ENCODE measurements around the gene HTR6. TPM values are rescaled to one million over a fixed set of nuclear protein-coding genes. Genes with fewer than 3 reads are reported as not detected.
A peak's percentile ranks its signal among the peaks of the same experiment; 100 is the strongest.
"Not testable (repeated sequence)": the region's sequence is repeated elsewhere in the genome, so short reads cannot be mapped to it uniquely, and the experiment has no call there.

HTR6 gene
- total RNA-seq, 2 experiments from 2014 or later: not detected

DNA sequence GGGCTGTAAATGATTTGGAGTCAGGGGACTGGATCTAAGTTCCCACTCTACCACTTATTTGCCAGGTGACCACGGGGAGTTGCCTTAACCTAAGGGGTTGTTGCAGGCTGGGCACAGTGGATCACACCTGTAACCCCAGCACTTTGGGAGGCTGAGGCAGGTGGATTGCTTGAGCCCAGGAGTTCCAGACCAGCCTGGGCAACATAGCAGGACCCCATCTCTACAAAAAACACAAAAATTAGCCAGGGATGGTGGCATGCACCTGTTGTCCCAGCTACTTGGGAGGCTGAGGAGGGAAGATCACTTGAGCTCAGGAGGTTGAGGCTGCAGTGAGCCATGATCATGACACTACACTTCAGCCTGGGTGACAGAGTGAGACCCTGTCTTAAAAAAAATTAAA is 34.5 kb upstream of the HTR6 start:
- DNase-seq, H3K4me1 Mint-ChIP-seq, POLR2A ChIA-PET, H3K27me3 Mint-ChIP-seq, H3K9me3 Mint-ChIP-seq, H3K4me3 Mint-ChIP-seq, H3K27ac Mint-ChIP-seq: not testable (repeated sequence)
- H3K36me3 Mint-ChIP-seq (ENCODE audit: low read depth): peaks cover 24% of the 10 kb centered on the region
- CTCF ChIA-PET: interaction anchor here (0.9 to 1.4 kb wide), 2 partner anchors 11 to 24 kb away, joined by 5 read pairs; no protein-coding TSS in a partner anchor

DNA sequence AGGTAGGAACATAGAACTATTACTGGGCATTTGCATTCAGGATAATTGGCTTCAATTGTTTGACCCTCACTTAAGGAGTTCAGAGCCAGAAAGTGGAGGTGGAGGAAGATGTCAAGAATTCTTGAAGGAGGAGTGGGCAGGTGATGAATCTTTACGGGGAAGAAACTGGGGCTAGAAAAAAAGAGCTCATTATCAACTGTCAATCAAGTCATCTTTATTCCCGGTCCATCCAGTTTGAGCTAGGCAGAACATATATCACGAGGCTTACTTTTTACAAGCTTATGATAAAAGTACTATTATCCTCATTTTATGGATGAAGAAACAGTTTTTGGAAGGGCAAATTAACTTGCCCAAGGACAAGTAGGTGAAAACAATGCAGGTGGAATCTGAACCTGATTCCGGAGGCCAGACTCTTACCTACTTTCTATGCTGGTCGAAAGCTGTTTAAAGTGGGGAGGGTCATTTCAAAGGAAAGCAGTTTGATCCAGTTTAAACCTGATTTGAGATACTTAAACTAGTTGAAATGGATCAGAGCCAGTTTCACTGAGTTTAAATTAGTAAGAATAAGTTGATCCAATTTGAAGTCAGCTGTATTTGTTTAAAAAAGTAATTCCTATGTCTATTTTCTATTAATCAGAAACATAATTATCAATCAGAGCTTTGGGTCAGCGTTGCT is 33.8 kb upstream of the HTR6 start:
- no peak overlapping the region for H3K4me3 Mint-ChIP-seq
- no peak for DNase-seq
- no peaks in the 10 kb centered on the region for H3K4me1 Mint-ChIP-seq
- no peak overlapping the region for H3K27ac Mint-ChIP-seq
- CTCF ChIA-PET: interaction anchor here (0.9 to 1.4 kb wide), 3 partner anchors 8 to 23 kb away, joined by 5 to 7 read pairs (median 5); no protein-coding TSS in a partner anchor
- H3K27me3 Mint-ChIP-seq: no peaks in the 10 kb centered on the region
- peaks cover 22% of the 10 kb centered on the region for H3K36me3 Mint-ChIP-seq (ENCODE audit: low read depth)
- POLR2A ChIA-PET: no interaction called here
- no peaks in the 10 kb centered on the region for H3K9me3 Mint-ChIP-seq

DNA sequence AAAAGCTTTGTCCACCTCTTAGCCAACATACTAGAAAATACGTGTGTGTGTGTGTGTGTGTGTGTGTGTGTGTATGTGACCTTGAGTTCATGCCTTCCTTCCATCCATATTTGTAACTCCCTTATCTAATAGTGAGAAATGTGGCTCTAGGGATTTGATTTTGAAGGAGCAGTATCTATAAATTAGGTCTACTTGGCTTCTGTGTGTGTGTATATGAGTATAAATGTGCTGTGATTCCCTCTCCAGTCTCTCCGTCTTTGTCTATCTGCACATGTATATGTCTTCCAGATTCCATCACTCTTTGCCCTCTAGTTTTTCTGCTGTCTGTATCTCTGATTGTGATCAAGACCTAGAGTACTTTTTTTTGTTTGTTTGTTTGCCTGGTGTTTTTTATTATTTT is 32.5 kb upstream of the HTR6 start:
- no peak overlapping the region for H3K4me3 Mint-ChIP-seq
- H3K9me3 Mint-ChIP-seq: no peaks in the 10 kb centered on the region
- POLR2A ChIA-PET: no interaction called here
- H3K27me3 Mint-ChIP-seq: no peaks in the 10 kb centered on the region
- H3K4me1 Mint-ChIP-seq: no peaks in the 10 kb centered on the region
- CTCF ChIA-PET: no interaction called here
- no peak overlapping the region for H3K27ac Mint-ChIP-seq
- peaks cover 9% of the 10 kb centered on the region for H3K36me3 Mint-ChIP-seq (ENCODE audit: low read depth)
- no peak for DNase-seq

DNA sequence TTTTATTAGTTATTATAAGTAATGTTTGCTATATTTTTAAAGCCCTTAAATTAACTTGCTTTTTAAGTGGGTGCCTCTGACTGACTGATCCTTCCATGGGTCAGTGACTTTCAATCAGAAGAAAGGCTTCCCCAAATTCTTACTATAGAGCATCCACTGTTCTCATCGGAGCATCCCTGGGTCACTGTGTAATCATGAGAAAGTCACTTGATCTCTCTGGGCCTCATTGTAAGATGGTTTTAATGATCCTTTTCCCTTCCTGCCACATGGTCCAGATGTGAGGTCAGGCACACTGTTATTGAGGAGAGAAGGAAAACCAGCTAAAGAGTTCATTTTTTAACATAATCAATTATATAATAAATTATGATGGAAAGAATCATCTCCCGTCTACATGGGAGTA is 31.6 kb upstream of the HTR6 start:
- CTCF ChIA-PET: no interaction called here
- H3K27me3 Mint-ChIP-seq: no peaks in the 10 kb centered on the region
- H3K36me3 Mint-ChIP-seq (ENCODE audit: low read depth): peaks cover 3% of the 10 kb centered on the region
- no peak overlapping the region for H3K27ac Mint-ChIP-seq
- DNase-seq: no peak
- H3K4me3 Mint-ChIP-seq: no peak overlapping the region
- no peaks in the 10 kb centered on the region for H3K9me3 Mint-ChIP-seq
- POLR2A ChIA-PET: no interaction called here
- H3K4me1 Mint-ChIP-seq: no peaks in the 10 kb centered on the region

DNA sequence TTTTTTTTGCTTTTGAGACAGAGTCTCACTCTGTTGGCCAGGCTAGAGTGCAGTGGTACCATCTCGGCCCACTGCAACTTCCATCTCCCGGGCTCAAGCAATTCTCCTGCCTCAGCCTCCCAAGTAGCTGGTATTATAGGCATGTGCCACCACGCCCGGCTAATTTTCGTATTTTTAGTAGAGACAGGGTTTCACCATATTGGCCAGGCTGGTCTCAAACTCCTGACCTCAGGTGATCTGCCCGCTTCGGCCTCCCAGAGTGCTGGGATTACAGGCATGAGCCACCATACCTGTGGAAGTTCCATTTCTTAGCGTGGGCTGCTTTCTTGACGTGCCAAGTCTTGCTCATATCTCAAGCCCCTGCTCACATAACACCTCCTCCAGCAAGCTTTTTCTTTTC is 29.6 kb upstream of the HTR6 start:
- POLR2A ChIA-PET; H3K27ac Mint-ChIP-seq; H3K4me1 Mint-ChIP-seq; CTCF ChIA-PET; DNase-seq; H3K4me3 Mint-ChIP-seq; H3K27me3 Mint-ChIP-seq; H3K36me3 Mint-ChIP-seq (ENCODE audit: low read depth); H3K9me3 Mint-ChIP-seq: not testable (repeated sequence)

DNA sequence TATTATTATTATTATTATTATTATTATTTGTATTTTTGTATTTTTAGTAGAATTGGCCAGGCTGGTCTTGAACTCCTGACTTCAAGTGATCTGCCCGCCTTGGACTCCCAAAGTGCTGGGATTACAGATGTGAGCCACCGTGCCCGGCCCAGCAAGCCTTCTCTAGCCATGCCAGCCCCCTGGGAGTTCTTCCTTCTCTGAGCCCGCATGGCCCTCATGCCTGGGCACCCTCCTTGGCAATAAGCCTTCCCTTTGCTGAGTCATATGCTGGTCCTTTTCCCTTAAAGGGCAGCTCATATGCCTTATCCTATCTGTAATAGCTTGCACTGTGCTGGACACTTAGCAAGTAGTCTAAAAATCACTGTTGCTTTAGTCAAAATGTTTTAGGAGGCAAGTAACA is 29.0 kb upstream of the HTR6 start:
- H3K27ac Mint-ChIP-seq: no peak overlapping the region
- H3K36me3 Mint-ChIP-seq (ENCODE audit: low read depth): no peaks in the 10 kb centered on the region
- H3K9me3 Mint-ChIP-seq: no peaks in the 10 kb centered on the region
- ChIA-PET POLR2A (interaction anchor here (0.8 kb wide), 1 partner anchor 11 kb away, joined by 3 read pairs; no protein-coding TSS in a partner anchor), CTCF (interaction anchor here (0.8 kb wide), 1 partner anchor 27 kb away, joined by 3 read pairs; no protein-coding TSS in a partner anchor)
- H3K4me1 Mint-ChIP-seq: no peaks in the 10 kb centered on the region
- no peak overlapping the region for H3K4me3 Mint-ChIP-seq
- no peak for DNase-seq
- no peaks in the 10 kb centered on the region for H3K27me3 Mint-ChIP-seq

DNA sequence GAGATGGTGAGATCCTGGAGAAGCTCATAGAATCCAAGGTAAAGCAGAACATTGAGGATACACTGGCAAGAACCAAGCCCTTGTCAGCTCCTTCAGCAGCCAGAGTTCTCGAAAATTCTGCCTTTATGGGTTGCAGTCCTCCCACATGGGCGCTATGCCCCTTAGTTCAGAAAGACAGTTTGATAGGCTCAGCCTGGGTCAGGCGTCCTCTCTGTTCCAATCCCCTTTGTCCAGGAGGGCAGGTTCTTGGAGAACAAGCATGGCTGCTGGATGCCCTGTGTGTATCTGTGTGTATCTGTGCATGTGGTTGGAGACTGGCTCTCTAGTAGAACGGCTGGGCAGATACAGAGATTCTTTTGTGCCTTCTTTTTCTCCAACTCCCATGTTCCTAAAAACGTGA is 28.6 kb upstream of the HTR6 start:
- ChIA-PET POLR2A (interaction anchor here (0.8 kb wide), 1 partner anchor 10 kb away, joined by 3 read pairs; no protein-coding TSS in a partner anchor), CTCF (interaction anchor here (0.8 kb wide), 1 partner anchor 26 kb away, joined by 3 read pairs; no protein-coding TSS in a partner anchor)
- H3K4me3 Mint-ChIP-seq: no peak overlapping the region
- H3K27ac Mint-ChIP-seq: no peak overlapping the region
- no peaks in the 10 kb centered on the region for H3K4me1 Mint-ChIP-seq
- no peaks in the 10 kb centered on the region for H3K9me3 Mint-ChIP-seq
- H3K36me3 Mint-ChIP-seq (ENCODE audit: low read depth): no peaks in the 10 kb centered on the region
- DNase-seq: no peak
- H3K27me3 Mint-ChIP-seq: no peaks in the 10 kb centered on the region

DNA sequence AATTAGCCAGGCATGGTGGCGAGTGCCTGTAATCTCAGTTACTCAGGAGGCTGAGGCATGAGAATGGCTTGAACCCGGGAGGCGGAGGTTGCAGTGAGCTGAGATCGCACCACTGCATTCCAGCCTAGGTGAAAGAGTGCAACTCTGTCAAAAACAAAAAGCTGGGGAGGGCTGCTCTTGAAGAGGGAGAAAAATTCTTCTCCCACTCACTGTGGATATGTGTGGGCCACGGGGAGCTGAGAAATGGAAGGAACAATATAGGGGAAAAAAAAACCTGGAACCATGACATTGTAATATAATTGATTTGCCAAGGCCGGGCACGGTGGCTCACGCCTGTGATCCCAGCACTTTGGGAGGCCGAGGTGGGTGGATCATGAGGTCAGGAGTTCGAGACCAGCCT is 27.9 kb upstream of the HTR6 start:
- H3K27me3 Mint-ChIP-seq; H3K27ac Mint-ChIP-seq; H3K9me3 Mint-ChIP-seq; H3K36me3 Mint-ChIP-seq (ENCODE audit: low read depth); H3K4me1 Mint-ChIP-seq; H3K4me3 Mint-ChIP-seq; DNase-seq; POLR2A ChIA-PET: not testable (repeated sequence)
- CTCF ChIA-PET: interaction anchor here (1.0 kb wide), 1 partner anchor 15 kb away, joined by 3 read pairs; no protein-coding TSS in a partner anchor

DNA sequence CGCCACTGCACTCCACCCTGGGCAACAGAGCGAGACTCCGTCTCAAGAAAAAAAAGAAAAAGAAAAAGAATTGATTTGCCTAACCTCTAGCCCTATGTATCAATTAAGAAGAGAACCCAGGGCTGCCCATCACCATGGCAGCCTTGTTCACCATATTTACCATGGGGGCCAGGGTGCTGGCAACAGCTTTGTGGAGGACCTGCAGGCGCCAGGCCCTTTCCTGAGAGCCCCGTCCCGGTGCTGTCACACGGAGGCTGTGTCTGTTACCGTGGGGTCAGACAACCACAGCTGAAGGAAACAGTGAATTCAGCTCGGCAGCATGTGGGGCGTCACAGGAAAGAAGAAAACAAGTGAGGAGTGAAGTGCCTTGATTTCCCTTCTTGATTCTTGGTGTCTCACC is 27.1 kb upstream of the HTR6 start:
- POLR2A ChIA-PET: no interaction called here
- Mint-ChIP-seq H3K27ac (no peak overlapping the region), H3K36me3 (ENCODE audit: low read depth) (no peaks in the 10 kb centered on the region), H3K4me3 (no peak overlapping the region), H3K4me1 (no peaks in the 10 kb centered on the region), H3K9me3 (no peaks in the 10 kb centered on the region), H3K27me3 (peaks cover 9% of the 10 kb centered on the region)
- DNase-seq: no peak
- CTCF ChIA-PET: interaction anchor here (1.2 kb wide), 1 partner anchor 55 kb away, joined by 3 read pairs; no protein-coding TSS in a partner anchor

DNA sequence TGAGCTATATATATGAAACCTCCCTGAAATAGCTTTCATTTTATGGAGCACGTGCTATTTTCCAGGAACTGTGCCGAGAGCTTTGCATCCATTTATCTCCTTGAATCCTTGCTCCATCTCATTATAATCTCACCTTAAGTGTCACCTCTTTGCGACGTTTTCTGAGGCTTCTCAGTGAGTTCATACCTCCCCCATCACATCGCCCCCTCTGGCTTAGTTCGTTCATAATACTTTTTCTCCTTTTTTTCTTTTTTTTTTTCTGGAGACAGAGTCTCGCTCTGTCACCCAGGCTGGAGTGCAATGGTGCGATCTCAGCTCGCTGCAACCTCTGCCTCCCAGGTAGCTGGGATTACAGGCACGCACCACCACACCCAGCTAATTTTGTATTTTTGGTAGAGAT is 25.4 kb upstream of the HTR6 start:
- H3K9me3 Mint-ChIP-seq; H3K27ac Mint-ChIP-seq; H3K36me3 Mint-ChIP-seq (ENCODE audit: low read depth); H3K4me3 Mint-ChIP-seq; POLR2A ChIA-PET; H3K4me1 Mint-ChIP-seq; DNase-seq: not testable (repeated sequence)
- peaks cover 19% of the 10 kb centered on the region for H3K27me3 Mint-ChIP-seq
- CTCF ChIA-PET: interaction anchor here (1.0 to 1.8 kb wide), 4 partner anchors 8 to 54 kb away, joined by 3 to 7 read pairs (median 4); no protein-coding TSS in a partner anchor

DNA sequence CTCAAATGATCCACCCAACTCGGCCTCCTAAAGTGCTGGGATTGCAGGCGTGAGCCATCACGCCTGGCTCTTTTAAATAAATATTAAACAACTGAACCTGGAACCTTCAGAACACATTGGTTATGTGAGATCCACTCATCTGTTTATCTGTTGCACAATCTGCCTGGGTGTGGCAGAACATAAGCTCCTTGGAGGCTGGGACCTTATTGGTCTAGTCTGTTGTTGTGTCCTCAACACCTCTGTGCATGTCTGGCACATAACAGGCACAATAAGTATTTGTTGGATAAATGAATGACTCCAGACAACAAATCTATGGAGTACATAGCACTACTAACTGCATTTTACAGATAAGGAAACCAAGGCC is 24.7 kb upstream of the HTR6 start:
- ChIA-PET CTCF (interaction anchor here (1.3 to 1.8 kb wide), 2 partner anchors 22 to 30 kb away, joined by 3 to 5 read pairs; no protein-coding TSS in a partner anchor), POLR2A (no interaction called here)
- Mint-ChIP-seq H3K27ac (no peak overlapping the region), H3K27me3 (peaks cover 20% of the 10 kb centered on the region), H3K9me3 (no peaks in the 10 kb centered on the region), H3K4me1 (peaks cover 11% of the 10 kb centered on the region), H3K4me3 (no peak overlapping the region), H3K36me3 (ENCODE audit: low read depth) (peaks cover 2% of the 10 kb centered on the region)
- no peak for DNase-seq

DNA sequence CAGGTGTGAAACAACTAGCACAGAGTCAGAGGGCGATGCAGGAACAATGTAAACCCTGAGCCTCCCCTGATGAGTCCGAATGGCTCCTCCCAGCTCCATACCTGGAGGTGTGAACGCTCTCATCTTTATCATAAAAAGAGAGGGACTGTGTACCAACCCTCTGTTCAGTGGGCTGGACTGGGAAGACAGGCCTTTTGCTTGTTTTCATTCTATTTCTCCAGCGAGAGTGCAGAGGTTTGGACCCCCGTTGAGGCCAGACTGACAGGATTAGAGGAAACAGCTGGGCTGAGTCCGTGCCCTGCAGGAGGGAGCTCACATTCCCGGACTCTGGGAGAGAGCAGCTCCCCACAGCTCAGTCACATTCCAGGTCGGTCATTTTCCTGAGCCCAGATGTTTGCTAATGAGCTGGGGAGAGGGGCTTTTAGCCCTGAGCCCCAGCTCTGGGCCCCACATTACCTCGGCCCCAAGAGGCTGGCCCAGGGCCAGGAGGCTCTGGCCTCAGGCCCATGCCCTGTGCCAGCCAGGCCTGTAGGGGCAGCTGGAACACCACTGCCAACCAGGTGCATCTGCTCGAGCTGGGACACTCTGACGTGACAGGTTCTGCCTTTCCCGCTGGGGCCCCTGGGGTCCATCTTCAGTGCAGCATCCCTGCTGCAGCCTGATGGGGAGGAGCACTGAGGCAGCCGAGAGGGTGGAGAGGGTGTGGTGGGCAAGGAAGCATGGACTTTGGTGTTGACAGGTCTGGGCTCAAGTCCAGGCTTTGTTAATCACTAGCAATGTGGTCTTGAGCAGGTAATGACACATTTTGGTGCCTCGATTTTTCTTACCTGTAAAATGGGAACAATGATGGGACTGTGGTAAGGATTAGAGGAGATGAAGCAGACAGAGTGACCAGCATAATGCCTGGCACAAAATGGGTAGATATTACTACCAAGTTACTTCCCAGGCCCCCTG is 24.0 kb upstream of the HTR6 start:
- H3K27me3 Mint-ChIP-seq: peaks cover 20% of the 10 kb centered on the region
- no peak for DNase-seq
- CTCF ChIA-PET: interaction anchor here (1.1 to 1.9 kb wide), 3 partner anchors 10 to 22 kb away, joined by 3 to 5 read pairs (median 5); no protein-coding TSS in a partner anchor

DNA sequence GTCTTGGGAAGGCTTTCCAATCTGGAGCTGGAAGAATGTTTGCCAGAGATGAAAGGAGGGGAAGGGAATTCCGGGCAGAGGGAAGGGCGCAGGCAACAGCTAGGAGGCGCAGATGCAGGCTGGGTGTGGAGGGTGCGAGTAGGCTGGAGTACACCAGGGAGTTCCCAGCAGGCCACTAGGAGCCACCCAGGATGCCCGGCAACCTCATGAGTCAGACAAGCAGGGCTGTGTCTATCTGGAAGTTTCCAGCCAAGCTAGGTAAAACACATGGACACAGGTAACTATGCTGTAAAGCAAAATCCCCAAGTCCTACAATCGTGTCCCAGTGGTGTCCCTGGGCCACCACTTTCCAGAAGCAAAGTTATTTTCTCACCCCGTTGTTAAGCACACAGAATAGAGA is 21.6 kb upstream of the HTR6 start:
- Mint-ChIP-seq H3K4me3 (peak overlapping the region; percentile 78), H3K27ac (no peak overlapping the region), H3K36me3 (ENCODE audit: low read depth) (peaks cover 2% of the 10 kb centered on the region), H3K4me1 (peaks cover 35% of the 10 kb centered on the region), H3K27me3 (peaks cover 20% of the 10 kb centered on the region), H3K9me3 (no peaks in the 10 kb centered on the region)
- ChIA-PET POLR2A (interaction anchor here (1.1 to 5.6 kb wide), 3 partner anchors 13 to 61 kb away, joined by 3 to 31 read pairs (median 3); a partner anchor contains a TSS), CTCF (no interaction called here)
- DNase-seq: no peak

More for the DNA sequence above, 24.0 kb upstream of the HTR6 start:
- Mint-ChIP-seq H3K36me3 (ENCODE audit: low read depth) (peaks cover 2% of the 10 kb centered on the region), H3K27ac (no peak overlapping the region), H3K4me3 (no peak overlapping the region), H3K9me3 (no peaks in the 10 kb centered on the region), H3K4me1 (peaks cover 11% of the 10 kb centered on the region)
- POLR2A ChIA-PET: interaction anchor here (0.8 to 1.8 kb wide), 4 partner anchors 16 to 377 kb away, joined by 3 to 10 read pairs (median 3); a partner anchor contains a TSS
